GM12873 (cell line): Measurements from ENCODE around the gene TRMT2A.

Experiments used
- CTCF ChIP-seq: IDR thresholded peaks from 2 replicates; pipeline ENCODE4 v1.5.1; 2012; ENCODE audit warnings: low read depth, mild to moderate bottlenecking, moderate library complexity, low read length, control low read depth; ENCODE audit not compliant: insufficient read depth; ENCODE audit errors: missing control alignments

Gene TRMT2A

GRCh38 chr22:20130731-20131596 is 13.9 kb upstream of the TRMT2A start:
- no peak for TF ChIP-seq CTCF

GRCh38 chr22:20130319-20130718 is 13.3 kb upstream of the TRMT2A start:
- TF ChIP-seq CTCF = peak; percentile 26

GRCh38 chr22:20129747-20130014 is 12.7 kb upstream of the TRMT2A start:
- no peak for TF ChIP-seq CTCF

DNA sequence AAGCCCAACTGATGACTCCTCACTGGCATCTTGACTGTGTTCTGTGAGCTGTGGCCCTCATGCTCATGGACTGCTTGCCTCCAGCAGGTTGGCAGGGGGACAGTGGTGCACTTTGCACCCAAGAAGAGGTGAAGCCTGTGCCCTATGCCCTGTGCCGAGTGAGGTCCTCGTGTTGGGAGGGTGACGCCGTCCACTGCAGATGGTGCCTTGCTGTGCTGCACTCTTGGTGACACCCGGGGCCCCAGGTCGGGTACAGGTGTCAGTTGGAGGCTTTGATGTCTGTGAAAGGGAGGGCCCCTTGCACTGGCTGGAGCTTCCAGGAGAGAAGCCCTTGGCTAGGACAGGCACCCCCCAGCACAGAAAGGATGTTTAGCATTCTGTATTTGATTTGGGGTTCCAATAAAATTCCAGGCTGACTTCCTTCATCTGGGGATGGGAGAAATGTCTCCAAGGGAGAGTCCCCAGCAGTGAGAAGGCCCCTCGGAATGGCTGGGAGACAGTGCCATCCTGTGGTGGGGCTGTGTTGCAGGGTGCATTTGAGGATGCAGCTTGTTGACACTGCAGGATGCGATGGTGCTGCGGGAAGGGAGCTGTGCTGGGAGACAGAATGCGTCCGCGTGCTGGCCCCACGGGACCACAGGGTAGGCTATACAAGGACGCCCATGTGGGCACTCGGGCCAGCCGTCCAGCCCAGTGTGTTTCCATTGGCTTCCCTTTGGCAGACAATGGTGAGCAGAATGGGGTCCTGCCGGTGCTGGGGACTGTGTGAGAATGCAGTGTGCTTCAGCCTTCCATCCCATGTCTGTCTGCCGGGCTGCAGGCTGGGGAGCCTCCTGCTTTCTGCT is 12.1 kb upstream of the TRMT2A start:
- TF ChIP-seq CTCF = peak; percentile 65

DNA sequence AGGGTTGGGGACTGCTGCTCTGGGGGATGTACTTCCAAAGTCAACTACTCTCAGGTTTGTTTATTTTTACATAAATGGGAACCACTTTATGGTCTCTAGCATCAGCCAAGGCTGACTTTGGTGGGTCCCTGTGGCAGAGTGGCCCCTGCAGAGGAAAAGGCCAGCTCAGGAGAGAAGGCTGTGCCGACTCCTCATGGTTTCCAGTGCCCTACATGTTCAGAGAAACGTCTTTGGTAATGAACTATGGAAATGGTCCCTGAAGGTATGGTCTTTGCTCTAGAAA is 11.5 kb upstream of the TRMT2A start:
- TF ChIP-seq CTCF = no peak

DNA sequence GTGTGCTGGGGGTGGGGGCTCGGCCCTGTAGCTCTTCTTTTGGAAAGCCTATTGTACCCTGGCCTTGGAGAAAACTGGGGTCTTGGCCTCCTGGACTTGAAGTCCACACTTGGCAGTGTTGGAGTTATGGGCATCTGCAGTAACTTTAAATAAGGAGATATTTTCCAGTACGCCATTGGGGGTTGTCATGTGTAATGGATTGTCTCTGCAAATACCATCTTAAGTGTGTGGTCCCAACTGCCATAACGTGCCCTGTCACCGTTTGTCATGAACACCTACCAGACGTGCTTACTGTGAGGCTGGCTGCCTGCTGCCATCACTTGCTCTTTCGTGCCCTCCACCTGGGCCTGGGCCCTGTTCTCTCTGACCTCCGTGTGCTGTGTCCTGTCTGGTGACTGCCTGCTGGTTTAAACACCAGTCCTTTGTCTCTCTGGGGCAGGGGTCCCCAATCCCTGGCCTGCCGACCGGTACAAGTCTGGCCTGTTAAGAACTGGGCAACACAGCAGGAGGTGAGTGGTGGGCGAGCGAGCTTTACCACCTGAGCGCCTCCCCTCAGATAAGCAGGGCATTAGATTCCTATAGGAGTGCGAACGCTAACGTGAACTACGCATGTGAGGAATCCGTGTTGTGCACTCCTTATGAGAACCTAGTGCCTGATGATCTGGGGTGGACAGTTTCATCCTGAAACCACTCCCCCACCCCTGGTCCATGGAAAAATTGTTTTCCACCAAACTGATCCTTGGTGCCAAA is 11.0 kb upstream of the TRMT2A start:
- TF ChIP-seq CTCF = no peak

DNA sequence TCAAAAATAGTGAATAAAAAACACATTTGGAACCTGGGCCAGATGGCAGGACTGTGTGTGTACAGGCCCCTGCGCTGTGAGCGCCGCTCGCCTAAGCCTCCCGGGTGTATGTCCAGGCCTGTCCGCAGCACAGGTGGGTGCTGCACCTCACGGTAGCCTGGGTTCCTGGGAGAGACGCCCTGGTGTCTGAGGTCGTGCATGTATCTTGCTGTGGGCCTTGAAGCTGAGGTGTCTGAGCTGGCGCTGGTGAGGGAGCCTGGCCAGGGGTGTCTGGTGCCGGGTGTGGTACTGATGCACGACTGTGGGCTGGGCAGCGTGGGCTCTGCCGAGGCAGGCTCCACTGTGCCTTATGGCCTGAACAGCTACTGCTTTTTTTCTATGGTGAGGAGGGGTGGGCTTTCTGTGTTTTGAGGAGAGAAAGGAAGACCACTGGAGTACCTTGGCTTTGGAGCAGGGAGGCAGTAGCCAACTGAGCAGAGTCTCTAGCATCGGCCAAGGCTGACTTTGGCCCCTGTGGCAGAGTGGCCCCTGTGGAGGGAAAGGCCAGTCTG is 10.4 kb upstream of the TRMT2A start:
- no peak for TF ChIP-seq CTCF
